Measurements from ENCODE around the gene PRR5L.
"Not testable (repeated sequence)": the region's sequence is repeated elsewhere in the genome, so short reads cannot be mapped to it uniquely, and the experiment has no call there.

PRR5L gene

DNA sequence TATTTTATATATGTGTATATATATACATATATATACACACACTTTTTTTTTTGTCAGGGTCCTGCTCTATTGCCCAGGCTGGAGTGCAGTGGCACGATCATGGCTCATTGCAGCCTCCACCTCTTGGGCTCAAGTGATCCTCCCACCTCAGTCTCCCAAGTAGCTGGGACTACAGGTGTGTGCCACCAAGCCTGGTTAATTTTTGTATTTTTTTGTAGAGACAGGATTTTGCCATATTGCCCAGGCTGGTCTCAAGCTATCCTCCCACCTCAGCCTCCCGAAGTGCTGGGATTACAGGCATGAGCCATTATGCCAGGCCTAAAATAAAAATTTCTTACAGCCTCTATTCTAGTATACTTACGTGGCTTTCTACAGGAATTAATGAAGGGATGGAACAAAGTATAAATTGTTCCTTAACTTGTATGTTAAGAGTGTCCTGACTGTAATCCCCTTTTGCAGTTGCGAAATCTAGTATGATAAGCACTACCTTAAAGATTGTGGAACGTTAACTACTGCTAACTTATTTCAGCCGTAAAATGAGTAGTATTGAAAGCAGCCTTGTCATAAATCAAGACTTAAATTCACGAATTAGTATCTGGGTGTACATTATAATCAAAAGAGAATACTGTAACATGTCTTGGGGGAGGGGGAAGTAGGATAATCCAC is 211.9 kb downstream of the PRR5L start:
- DNase-seq (ENCODE audit: low spot score) = no peak

- no peak for DNase-seq (ENCODE audit: low spot score)
Measured at GRCh38 chr11:36508743-36509142, 212.7 kb downstream of the PRR5L start.

DNA sequence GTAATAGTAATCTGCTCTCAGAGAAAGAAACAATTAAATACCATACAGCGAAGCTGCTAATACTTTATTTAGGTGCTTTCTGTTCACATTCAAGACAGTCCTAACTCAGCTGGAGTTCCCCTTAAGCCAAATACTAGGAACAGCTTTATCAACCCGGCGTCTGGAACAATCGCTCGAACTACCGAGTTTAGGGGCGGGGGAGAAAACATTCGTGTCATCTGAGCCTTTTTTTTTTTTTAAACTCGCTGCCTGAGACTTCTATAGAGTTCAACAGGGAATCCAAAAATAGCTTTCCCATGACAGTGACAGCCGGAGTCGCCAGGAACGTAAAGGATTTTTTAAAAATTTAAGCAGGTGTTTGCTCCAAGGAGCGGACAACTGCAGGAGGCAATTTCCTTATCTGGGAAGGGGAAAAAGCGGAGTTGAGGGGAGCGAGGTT is 213.1 kb downstream of the PRR5L start:
- peak; percentile 34 for DNase-seq (ENCODE audit: low spot score)

GRCh38 chr11:36509694-36510593 is 213.9 kb downstream of the PRR5L start, which contains the start of gene TRAF6:
TSS of gene TRAF6 (minus strand) at chr11:36510272. CDS start at chr11:36501515, 8,757 bp downstream.
- DNase-seq (ENCODE audit: low spot score) = peak; percentile 78

GRCh38 chr11:36510594-36510942 is 214.5 kb downstream of the PRR5L start:
- DNase-seq (ENCODE audit: low spot score) = peak; percentile 22

DNA sequence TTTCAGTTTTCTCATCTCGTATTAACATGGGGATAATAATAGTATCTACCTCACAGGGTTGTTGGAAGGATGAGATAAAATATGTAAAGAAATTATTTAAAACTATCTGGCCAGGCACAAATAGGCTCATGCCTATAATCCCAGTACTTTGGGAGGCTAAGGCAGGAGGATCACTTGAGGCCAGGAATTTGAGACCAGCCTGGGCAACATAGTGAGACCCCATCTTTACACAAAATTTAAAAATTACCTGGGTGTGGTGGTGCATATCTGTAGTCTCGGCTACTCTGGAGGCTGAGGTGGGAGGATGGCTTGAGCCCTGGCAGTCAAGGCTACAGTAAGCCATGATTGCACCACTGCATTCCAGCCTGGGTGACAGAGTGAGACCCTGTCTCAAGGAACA is 215.0 kb downstream of the PRR5L start:
- not testable (repeated sequence) for DNase-seq (ENCODE audit: low spot score)

DNA sequence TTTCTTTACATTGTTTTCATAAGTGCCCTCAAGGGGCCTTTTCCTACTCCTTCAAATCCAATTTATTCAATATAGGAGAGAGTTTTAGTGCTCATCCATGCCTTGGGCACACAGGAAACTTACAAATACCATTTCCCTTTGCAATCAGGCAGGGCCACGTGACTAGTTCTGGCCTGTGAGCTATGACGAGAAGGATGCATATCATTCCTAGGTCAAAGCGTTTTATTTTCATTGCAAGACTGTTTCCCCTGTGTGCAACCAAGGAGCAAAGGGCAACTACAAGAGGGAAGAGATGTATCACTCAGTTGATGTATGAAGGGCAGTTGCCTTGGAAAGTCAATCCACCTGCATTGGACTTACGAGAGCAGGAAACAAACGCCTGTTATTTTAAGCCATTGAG is 215.9 kb downstream of the PRR5L start:
- peak; percentile 12 for DNase-seq (ENCODE audit: low spot score)

DNA sequence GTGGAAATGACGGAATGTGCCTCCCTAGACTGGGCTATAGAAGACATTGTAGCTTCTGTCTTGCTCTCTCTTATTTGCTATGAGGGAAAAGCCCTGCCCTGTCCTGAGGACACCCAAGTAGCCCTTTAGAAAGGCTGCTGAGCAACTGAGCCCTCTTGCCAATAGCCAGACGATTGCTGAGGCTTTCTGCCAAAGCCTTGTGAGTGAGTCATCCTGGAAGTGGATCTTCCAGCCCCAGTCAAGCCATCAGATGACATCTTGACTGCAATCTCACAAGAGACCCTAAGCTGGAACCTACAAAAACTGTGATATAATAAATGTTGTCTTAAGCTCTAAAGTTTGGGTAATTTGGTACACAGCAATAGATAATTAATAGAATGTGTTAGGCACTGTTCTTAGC is 217.9 kb downstream of the PRR5L start:
- DNase-seq (ENCODE audit: low spot score) = no peak
